GM18526 (cell line): ENCODE results near the gene LRRC57.

Source experiments
- POLR2A ChIP-seq: IDR thresholded peaks from 3 replicates; pipeline ENCODE4 v1.6.1; 2011; ENCODE audit not compliant: insufficient read length; ENCODE audit errors: extremely low read depth

Gene LRRC57

GRCh38 chr15:42576040-42576594 lies 27.5 kb upstream of the LRRC57 start:
- TF ChIP-seq POLR2A = no peak

- TF ChIP-seq POLR2A = peak; percentile 66
Measured at GRCh38 chr15:42575188-42576039, 26.8 kb upstream of the LRRC57 start, which contains the start of gene STARD9. Gene STARD9, plus strand, starts transcription at chr15:42575606. Its CDS starts 110 bp downstream, at chr15:42575716.

GRCh38 chr15:42558739-42559138 lies 10.1 kb upstream of the LRRC57 start:
- no peak for TF ChIP-seq POLR2A

GRCh38 chr15:42553554-42553953 lies 5.0 kb upstream of the LRRC57 start:
- no peak for TF ChIP-seq POLR2A

GRCh38 chr15:42549741-42550392 lies 1.3 kb upstream of the LRRC57 start:
- TF ChIP-seq POLR2A = no peak

GRCh38 chr15:42549032-42549491 lies 469 bp upstream of the LRRC57 start:
- TF ChIP-seq POLR2A = no peak

- TF ChIP-seq POLR2A = no peak
Measured at GRCh38 chr15:42547918-42548248, 710 bp downstream of the LRRC57 start.

GRCh38 chr15:42544853-42545629 lies 3.6 kb downstream of the LRRC57 start:
- no peak for TF ChIP-seq POLR2A

GRCh38 chr15:42533246-42533645 lies 15.3 kb downstream of the LRRC57 start:
- TF ChIP-seq POLR2A = no peak

GRCh38 chr15:42528970-42529369 lies 19.6 kb downstream of the LRRC57 start:
- no peak for TF ChIP-seq POLR2A

- TF ChIP-seq POLR2A = no peak
Measured at GRCh38 chr15:42523331-42523730, 25.3 kb downstream of the LRRC57 start.

- TF ChIP-seq POLR2A = no peak
Measured at GRCh38 chr15:42511007-42511391, 37.6 kb downstream of the LRRC57 start.

GRCh38 chr15:42510258-42511006 lies 38.2 kb downstream of the LRRC57 start:
- TF ChIP-seq POLR2A = no peak

- no peak for TF ChIP-seq POLR2A
Measured at GRCh38 chr15:42508263-42508690, 40.3 kb downstream of the LRRC57 start.

- no peak for TF ChIP-seq POLR2A
Measured at GRCh38 chr15:42507514-42507913, 41.1 kb downstream of the LRRC57 start.
